GM12878 (cell line): ENCODE measurements around the gene AFAP1. TPM values are rescaled to one million over a fixed set of nuclear protein-coding genes. Genes with fewer than 3 reads are reported as not detected.

Source experiments
- ATAC-seq: fragments of 200-7000 bp; cut with Tn5 transposase; 3 replicates; pipeline ENCODE4 v1.9.1; 2020; ENCODE audit warnings: mild to moderate bottlenecking, moderate library complexity
- BruUV-seq: library from RNA; stranded (reverse); fragments of 400-500 nt; replicated peaks from 2 replicates; lab custom pipeline; 2021; lab: Mats Ljungman, UMichigan
- CTCF ChIA-PET: fragments of 300-600 bp; sonication (Branson Sonifier 250); formaldehyde crosslinking; extraction: SDS; loops from one replicate; lab custom pipeline; 2021; ENCODE audit warnings: inconsistent platforms; lab: Yijun Ruan, JAX
- POLR2A ChIA-PET: fragments of 350-600 bp; formaldehyde crosslinking; extraction: SDS; loops from one replicate; lab custom pipeline; 2021; ENCODE audit warnings: inconsistent platforms; lab: Charles Lee
- RAD21 ChIA-PET: fragments of 300-600 bp; sonication (Branson Sonifier 250); formaldehyde crosslinking; loops from one replicate; lab custom pipeline; 2023; ENCODE audit warnings: antibody characterized with exemption; ENCODE audit not compliant: unreplicated experiment; lab: Charles Lee
- SMC1A ChIA-PET: fragments of 300-600 bp; sonication (Branson Sonifier 250); formaldehyde crosslinking; loops from one replicate; lab custom pipeline; 2023; ENCODE audit not compliant: unreplicated experiment, uncharacterized antibody; lab: Charles Lee
- DNase-seq: peaks from one replicate; pipeline ENCODE4 v3.0.0-alpha.2; 2011; ENCODE audit warnings: low read depth, low spot score
- FAIRE-seq: peaks from 3 replicates; lab custom pipeline; 2011; peaks lifted over from hg19 to GRCh38; lab: Jason Lieb, UNC
- H2AFZ ChIP-seq: 2 replicates; pipeline ENCODE4 v1.6.0; 2011; ENCODE audit warnings: low read depth, low read length, control low read depth; ENCODE audit not compliant: control insufficient read depth
- H3K27ac ChIP-seq: 2 replicates; pipeline ENCODE4 v1.5.1; 2011; ENCODE audit warnings: control low read depth; ENCODE audit not compliant: control insufficient read depth, insufficient read depth
- H3K27me3 ChIP-seq, 2 experiments: replicated peaks in 1 of 2; 2 replicates each; pipeline versions ENCODE4 v1.6.0 to v1.6.1; 2011; ENCODE audit warnings: low read length in 1 of 2; ENCODE audit not compliant: control insufficient read depth in 2 of 2, insufficient read depth in 2 of 2
- H3K36me3 ChIP-seq, 2 experiments: 2 replicates each; pipeline ENCODE4 v1.5.1; 2011; ENCODE audit warnings: low read length in 1 of 2; ENCODE audit not compliant: control insufficient read depth in 2 of 2, insufficient read depth in 2 of 2
- H3K4me1 ChIP-seq: 2 replicates; pipeline ENCODE4 v1.6.1; 2011; ENCODE audit warnings: mild to moderate bottlenecking, low read length, moderate library complexity, mixed read lengths; ENCODE audit not compliant: control insufficient read depth, insufficient read depth
- H3K4me2 ChIP-seq: 2 replicates; pipeline ENCODE4 v1.6.0; 2011; ENCODE audit warnings: control low read depth; ENCODE audit not compliant: control insufficient read depth, insufficient read depth
- H3K4me3 ChIP-seq: fragments of 200-600 bp; sonication (generic); 2 replicates; pipeline ENCODE4 v1.5.1; 2016
- H3K79me2 ChIP-seq: 2 replicates; pipeline ENCODE4 v1.6.0; 2011; ENCODE audit warnings: low read length; ENCODE audit not compliant: control insufficient read depth, insufficient read depth
- H3K9ac ChIP-seq: 2 replicates; pipeline ENCODE4 v1.8.0; 2011; ENCODE audit warnings: low read length, control low read depth, mixed read lengths; ENCODE audit not compliant: control insufficient read depth, insufficient read depth
- H3K9me3 ChIP-seq: replicated peaks from 3 replicates; pipeline ENCODE4 v1.5.1; 2011; ENCODE audit warnings: mild to moderate bottlenecking, low read length; ENCODE audit not compliant: control insufficient read depth, insufficient read depth
- H4K20me1 ChIP-seq: 2 replicates; pipeline ENCODE4 v1.6.0; 2011; ENCODE audit not compliant: control insufficient read depth, insufficient read depth
- ATF2 ChIP-seq: IDR thresholded peaks from 2 replicates; pipeline ENCODE4 v1.6.1; 2012; ENCODE audit warnings: low read length, inconsistent platforms
- ATF3 ChIP-seq: IDR thresholded peaks from 2 replicates; pipeline ENCODE4 v1.6.1; 2011; ENCODE audit warnings: low read depth, mild to moderate bottlenecking, low read length, moderate library complexity, borderline replicate concordance; ENCODE audit errors: extremely low read depth
- BCL3 ChIP-seq: IDR thresholded peaks from 2 replicates; pipeline ENCODE4 v1.6.1; 2011; ENCODE audit warnings: borderline replicate concordance, low read depth, mild to moderate bottlenecking, moderate library complexity, low read length; ENCODE audit not compliant: insufficient read depth, poor library complexity, severe bottlenecking
- BCLAF1 ChIP-seq: fragments of 450-650 bp; IDR thresholded peaks from 2 replicates; pipeline ENCODE4 v1.6.1; 2017; ENCODE audit warnings: antibody characterized with exemption, mild to moderate bottlenecking, moderate library complexity
- E2F4 ChIP-seq: IDR thresholded peaks from 2 replicates; pipeline ENCODE4 v1.6.1; 2012; ENCODE audit warnings: low read depth, low read length, improper control_type of control experiment
- ESRRA ChIP-seq: IDR thresholded peaks from 2 replicates; pipeline ENCODE4 v1.6.1; 2012; ENCODE audit warnings: mild to moderate bottlenecking, low read length, improper control_type of control experiment
- KDM1A ChIP-seq: fragments of 200-600 bp; sonication (generic); IDR thresholded peaks from 2 replicates; pipeline ENCODE4 v1.6.1; 2016; ENCODE audit warnings: borderline replicate concordance
- MXI1 ChIP-seq: fragments of 150-350 bp; IDR thresholded peaks from 2 replicates; pipeline ENCODE4 v1.6.1; 2011; ENCODE audit warnings: low read depth, mild to moderate bottlenecking, inconsistent platforms, low read length, improper control_type of control experiment
- NFXL1 ChIP-seq: fragments of 450-650 bp; IDR thresholded peaks from 2 replicates; pipeline ENCODE4 v1.6.1; 2017; ENCODE audit warnings: antibody characterized with exemption, mild to moderate bottlenecking, borderline replicate concordance
- NR2C1 ChIP-seq: fragments of 450-650 bp; IDR thresholded peaks from 2 replicates; pipeline ENCODE4 v1.6.1; 2017; ENCODE audit warnings: antibody characterized with exemption, mild to moderate bottlenecking, moderate library complexity
- PAX5 ChIP-seq: IDR thresholded peaks from 2 replicates; pipeline ENCODE4 v1.6.1; 2011; ENCODE audit warnings: low read depth, low read length, borderline replicate concordance
- PAX8 ChIP-seq: fragments of 450-650 bp; IDR thresholded peaks from 2 replicates; pipeline ENCODE4 v1.6.1; 2017; ENCODE audit warnings: mild to moderate bottlenecking, moderate library complexity
- POU2F2 ChIP-seq: IDR thresholded peaks from 3 replicates; pipeline ENCODE4 v1.6.1; 2011; ENCODE audit warnings: low read depth, mild to moderate bottlenecking, low read length, borderline replicate concordance
- RBBP5 ChIP-seq: fragments of 200-600 bp; sonication (generic); conservative IDR thresholded peaks from 2 replicates; pipeline ENCODE4 v1.6.1; 2016
- SUPT20H ChIP-seq: IDR thresholded peaks from 2 replicates; pipeline ENCODE4 v1.6.1; 2011; ENCODE audit warnings: low read depth, mild to moderate bottlenecking, low read length, moderate library complexity, borderline replicate concordance; ENCODE audit not compliant: control insufficient read depth
- USF2 ChIP-seq: IDR thresholded peaks from 2 replicates; pipeline ENCODE4 v1.6.1; 2011; ENCODE audit warnings: low read depth, low read length, improper control_type of control experiment, borderline replicate concordance
- WGBS: methylation state at CpG from one replicate; pipeline ENCODE4 v1.1.6; 2016; ENCODE audit warnings: low lambda C conversion rate; ENCODE audit not compliant: insufficient replicate concordance, insufficient coverage; ENCODE audit errors: missing lambda C conversion rate; 5-methylcytosine and 5-hydroxymethylcytosine counted together
- in situ Hi-C: fragments of 300-500 bp; cut with MboI; formaldehyde crosslinking; loops from 9 replicates; pipeline ENCODE4 v1.14.3; 2018; ENCODE audit warnings: mixed read lengths
- intact Hi-C: fragments of 100-400 bp; cut with micrococcal nuclease; formaldehyde crosslinking; loops from one replicate; pipeline ENCODE4 v1.14.2; 2022; ENCODE audit not compliant: unreplicated experiment
- polyA plus RNA-seq, 11 experiments: library from polyadenylated mRNA; depleted of rRNA in 4 of 11; unstranded in 6 of 11; stranded (reverse) in 5 of 11; fragments of >200 nt; fragmentation: Nextera tagmentation in 4 of 11; fragmentation: Illumina TruSeq in 1 of 11; extraction: Ambion mirVana in 4 of 11; extraction: Trizol in 1 of 11; gene quantifications; 1 replicate in 1 of 11; 2 replicates in 10 of 11; pipeline versions ENCODE4 v1.2.1 to v1.2.3, GENCODE V29; 2011 to 2016; ENCODE audit warnings: inconsistent platforms in 2 of 11, missing spikeins in 2 of 11, low read depth in 1 of 11
- total RNA-seq, 4 experiments: library from RNA; depleted of rRNA in 3 of 4; stranded (reverse); fragments of >200 nt in 3 of 4; fragmentation: Illumina TruSeq in 1 of 4; extraction: Trizol in 1 of 4; gene quantifications; 2 replicates each; pipeline versions ENCODE4 v1.2.1 to v1.2.3, GENCODE V29; 2013 to 2021

The AFAP1 gene
- total and polyA plus RNA-seq, 10 of the 15 experiments (the other 5 are each of a cell fraction or from before 2014, with no cell fraction given) = 0.02 to 0.23 (median 0.09) TPM; not detected in 1

- Histone ChIP-seq H3K79me2 (no peaks in the 10 kb centered on the region), H3K9ac (no peak overlapping the region), H3K9me3 (no peaks in the 10 kb centered on the region), H3K4me2 (no peak overlapping the region), H3K27ac (no peak overlapping the region), H3K4me1 (no peaks in the 10 kb centered on the region), H2AFZ (no peak overlapping the region), H3K27me3 (no peaks in the 10 kb centered on the region; a peak in 2 of 4 replicates), H3K36me3 (no peaks in the 10 kb centered on the region), H3K4me3 (no peak overlapping the region), H4K20me1 (no peaks in the 10 kb centered on the region)
- ATAC-seq = no peak
- 29% methylated on average over 5 of the region's 5 CpGs for WGBS
- ChIA-PET RAD21 (no interaction called here), SMC1A (no interaction called here), POLR2A (no interaction called here), CTCF (no interaction called here)
- BruUV-seq = no TSS peak
- no peak for FAIRE-seq
- in situ Hi-C loops (no loop called here), intact Hi-C loops (no loop called here)
- no peak for DNase-seq
- TF ChIP-seq PAX5 (no peak), ESRRA (no peak), SUPT20H (no peak), BCLAF1 (no peak), BCL3 (no peak), ATF3 (no peak), ATF2 (no peak), POU2F2 (no peak), PAX8 (no peak), NR2C1 (no peak), E2F4 (no peak), NFXL1 (no peak), RBBP5 (no peak), USF2 (no peak), MXI1 (no peak), KDM1A (no peak)
Measured at GRCh38 chr4:7735395-7735794, 204.3 kb downstream of the AFAP1 start.
